DOHH2 (cell line): ENCODE data around the gene AP3B1.

Experiments
- CTCF ChIP-seq: fragments of 200-600 bp; sonication (generic); IDR thresholded peaks from one replicate; pipeline ENCODE4 v1.5.1; 2014; ENCODE audit warnings: antibody characterized with exemption, mild to moderate bottlenecking, low read depth, low read length; ENCODE audit not compliant: poor library complexity, severe bottlenecking
- EZH2phosphoT487 ChIP-seq: fragments of 200-600 bp; sonication (generic); IDR thresholded peaks from 2 replicates; pipeline ENCODE4 v1.6.1; 2017; ENCODE audit warnings: borderline replicate concordance, mild to moderate bottlenecking, antibody characterized with exemption, low read length, moderate library complexity, mixed read lengths

- no peak for TF ChIP-seq EZH2phosphoT487
- TF ChIP-seq CTCF = no peak
Measured at GRCh38 chr5:78108564-78108963, 185.9 kb downstream of the AP3B1 start.
